AG20443 (cell line): ENCODE measurements around the gene MTNR1B.

Experiments
- DNase-seq: peaks from one replicate; pipeline ENCODE4 v3.0.0; 2012; ENCODE audit warnings: low spot score, mixed read lengths

Gene MTNR1B

DNA sequence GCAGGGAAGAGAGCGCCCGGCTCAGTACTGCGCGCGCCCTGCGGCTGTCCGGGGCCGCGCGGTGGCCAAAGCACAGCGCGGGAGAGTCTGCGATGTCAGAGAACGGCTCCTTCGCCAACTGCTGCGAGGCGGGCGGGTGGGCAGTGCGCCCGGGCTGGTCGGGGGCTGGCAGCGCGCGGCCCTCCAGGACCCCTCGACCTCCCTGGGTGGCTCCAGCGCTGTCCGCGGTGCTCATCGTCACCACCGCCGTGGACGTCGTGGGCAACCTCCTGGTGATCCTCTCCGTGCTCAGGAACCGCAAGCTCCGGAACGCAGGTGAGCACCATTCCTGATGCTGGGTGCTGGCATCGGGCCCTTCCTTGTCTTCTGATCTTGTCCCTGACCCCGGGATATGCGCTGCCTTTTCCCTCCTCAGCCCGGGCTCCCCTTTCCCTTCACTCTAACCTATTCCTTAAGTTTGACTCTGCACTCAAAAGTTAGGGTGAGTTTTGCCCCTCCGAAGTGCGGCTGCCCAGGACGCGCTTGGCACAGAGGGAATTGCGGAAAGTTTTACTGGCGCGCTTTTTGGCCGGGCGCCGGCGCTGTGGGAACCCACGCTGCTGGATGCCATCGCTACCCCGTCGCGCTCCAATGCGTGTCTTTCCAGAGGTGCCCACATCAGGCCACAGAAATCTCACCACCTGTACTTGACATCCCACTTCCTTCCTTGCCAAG is at the start of gene MTNR1B:
Gene MTNR1B, plus strand, starts transcription at position 18 of the 714 bp plus-strand sequence. Its CDS starts 75 bp downstream, at position 93.
- no peak for DNase-seq

DNA sequence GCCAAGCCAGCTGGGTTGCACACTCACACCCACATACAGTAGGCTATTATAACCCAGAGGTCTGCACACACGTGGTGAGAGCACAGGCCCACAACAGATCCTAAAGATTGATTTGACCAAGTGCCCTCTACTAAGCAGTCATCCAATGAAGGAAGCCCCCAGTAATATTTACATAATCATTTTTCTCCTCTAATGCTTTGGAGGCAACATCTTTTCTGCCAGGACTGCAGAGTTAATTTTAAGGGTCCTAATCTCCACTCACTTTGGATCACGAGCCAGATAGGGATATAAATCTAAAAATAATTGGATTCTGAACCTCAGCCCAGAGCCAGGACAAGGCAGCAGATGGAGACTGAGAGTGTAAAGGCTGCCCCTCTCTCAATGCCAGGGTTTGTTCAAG is 49.1 kb upstream of the MTNR1B start:
- DNase-seq = no peak

DNA sequence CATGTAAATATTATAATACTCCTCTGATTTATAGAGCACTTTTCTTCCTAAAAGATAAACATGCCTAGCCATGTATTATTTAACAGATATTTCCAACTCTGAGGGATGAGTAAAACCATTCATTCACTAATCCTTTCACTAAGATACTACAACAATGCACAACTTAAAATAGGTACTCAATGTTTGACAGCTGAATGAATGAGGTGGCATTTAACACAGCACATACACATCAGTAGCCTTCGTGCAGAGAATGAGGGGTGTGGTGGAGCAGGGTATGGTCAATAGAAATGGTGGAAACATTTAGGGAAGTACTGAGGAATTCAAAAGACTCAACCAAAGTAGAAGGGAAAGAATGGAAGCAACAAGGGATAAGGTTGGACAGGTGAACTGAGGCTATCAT is 46.7 kb upstream of the MTNR1B start:
- DNase-seq = no peak

DNA sequence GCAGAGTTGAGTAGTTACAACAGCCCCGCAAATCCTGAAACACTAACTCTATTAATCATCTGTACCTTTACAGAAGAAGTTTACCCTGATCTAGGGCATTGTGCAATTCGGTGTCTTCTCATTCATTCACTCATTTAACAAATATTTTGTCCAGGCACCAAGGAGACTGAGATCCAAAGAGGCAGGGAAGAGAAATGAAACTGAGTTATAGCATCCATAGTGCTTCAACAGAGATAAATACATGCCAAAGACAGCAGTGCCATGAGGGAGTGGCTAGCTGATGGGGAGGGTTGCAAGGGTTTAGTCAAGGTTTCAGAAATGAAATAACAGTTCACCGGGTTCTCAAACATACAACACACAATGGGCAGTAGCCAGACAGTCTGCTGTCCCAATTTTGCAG is 40.2 kb upstream of the MTNR1B start:
- DNase-seq = no peak

DNA sequence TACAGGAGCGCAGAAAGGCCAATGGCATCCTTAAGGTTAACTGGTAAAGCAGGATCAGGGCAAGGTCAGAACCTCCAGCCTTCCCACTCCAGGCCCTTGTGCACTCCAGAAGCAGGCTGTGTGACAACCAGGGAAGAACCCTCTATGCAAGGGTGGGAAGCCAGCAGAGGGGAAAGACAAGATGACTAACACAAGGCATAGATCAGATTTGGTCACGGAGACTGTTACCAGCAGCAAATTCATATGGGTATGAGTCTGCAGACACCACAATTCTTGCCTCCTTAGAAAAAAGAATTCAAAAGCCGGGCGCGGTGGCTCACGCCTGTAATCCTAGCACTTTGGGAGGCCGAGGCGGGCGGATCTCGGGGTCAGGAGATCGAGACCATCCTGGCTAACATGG is 39.8 kb upstream of the MTNR1B start:
- no peak for DNase-seq

DNA sequence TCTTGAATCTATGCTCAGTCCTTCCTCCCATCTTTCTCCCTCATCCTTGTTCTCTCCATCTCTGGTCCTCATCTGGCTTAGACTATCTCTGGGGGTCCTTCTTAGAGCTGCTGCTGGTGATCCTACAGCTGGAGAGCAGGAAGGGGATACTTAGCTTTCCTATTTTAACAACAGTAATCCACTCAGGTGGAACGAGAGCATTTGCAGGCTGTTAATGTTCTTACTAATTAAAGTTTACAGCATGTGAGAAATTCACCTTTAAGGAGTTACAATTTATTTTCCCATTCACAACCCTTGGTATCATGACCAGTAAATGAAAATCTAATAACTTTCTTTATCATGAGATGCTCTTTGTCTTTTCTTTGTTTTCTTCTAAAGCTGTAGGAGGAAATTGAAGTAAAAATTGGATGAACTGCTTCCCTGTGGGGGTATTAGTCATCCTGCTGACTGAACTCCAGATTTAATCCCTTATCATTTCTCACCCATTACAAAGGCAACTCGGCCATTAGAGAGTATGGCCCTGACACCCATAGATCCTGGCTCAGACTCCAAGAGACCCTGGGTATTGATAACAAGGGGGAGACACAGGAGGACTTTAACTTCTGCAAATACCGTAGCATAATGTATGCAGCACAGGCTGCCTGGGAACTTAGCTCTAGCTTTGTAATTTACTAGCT is 37.6 kb upstream of the MTNR1B start:
- no peak for DNase-seq

DNA sequence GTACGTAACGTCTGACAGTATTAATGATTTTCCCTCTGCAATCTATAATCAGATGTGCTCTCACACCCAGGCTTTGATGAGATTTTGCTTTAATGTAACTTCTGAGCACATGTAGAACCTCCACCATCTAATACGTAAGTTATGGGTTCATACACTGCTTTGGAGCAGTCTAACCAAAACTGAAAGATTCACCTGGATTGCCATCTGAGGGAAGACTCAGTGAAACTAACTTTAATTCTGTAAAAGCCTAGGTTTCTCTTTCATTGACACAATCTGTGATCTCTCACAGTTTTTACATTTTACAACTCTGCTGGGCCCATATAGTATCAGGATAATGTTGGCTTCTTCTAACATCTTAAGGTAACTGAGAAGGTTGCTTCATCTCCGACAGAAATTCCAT is 30.1 kb upstream of the MTNR1B start:
- no peak for DNase-seq

DNA sequence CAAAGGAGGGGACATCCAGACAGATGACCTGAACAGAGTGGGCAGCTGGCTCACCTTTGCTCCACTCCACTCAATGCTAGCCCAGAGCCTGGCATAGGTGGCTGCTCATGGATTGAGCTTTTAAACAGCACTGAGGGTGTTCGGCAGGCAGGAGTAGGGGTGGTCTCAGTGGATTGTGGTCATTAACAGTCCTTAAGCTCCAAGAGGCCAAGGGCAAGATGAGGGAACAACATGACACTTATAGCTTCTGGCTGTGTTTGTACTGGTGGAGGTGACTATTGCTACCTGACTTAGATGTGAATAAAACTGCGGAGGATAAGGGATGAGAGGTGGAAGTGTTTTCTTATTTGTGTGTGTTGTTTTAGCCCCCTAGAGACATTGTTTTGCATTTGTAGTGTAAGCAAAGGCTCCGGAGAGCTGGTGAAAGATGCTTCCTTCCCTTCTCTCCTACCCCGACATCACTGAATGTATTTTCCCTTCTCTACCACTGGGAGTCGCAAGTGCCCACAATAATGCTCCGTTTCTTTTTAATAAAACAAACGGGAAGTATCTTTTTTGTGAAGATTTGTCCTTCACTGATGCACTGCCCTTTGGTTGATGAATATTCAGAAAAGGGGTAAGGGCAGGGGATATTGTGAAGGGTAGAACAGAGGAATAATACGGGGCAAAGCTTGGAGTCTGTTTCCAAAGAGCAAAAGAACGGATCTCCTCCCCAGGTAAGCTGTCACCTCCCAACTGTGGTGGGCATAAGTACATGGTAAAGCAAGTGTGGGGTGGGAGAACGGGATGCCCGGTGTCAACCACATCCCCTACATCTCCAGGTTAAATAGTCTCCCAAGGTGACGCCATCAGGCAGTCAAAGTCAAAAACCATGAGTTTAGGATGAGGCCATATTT is 27.5 kb upstream of the MTNR1B start:
- DNase-seq = peak; percentile 64

DNA sequence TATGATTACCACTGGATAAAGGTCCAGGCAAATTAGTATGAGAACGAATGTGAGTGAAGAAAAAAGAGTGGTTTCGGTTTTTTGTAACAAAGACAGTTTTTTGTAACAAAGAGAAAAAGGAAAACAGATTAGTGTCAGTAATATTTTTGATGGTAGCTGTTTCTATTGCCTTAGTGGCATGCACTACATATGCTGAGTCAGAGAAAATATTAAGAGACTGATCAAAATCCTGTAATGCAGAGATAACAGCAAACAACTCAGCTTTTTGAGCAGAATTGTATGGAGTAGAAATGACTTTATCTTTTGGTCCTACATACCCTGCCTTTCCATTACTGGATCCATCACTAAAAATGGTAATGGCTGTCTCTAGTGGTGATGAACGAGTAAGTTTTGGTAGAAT is 22.7 kb upstream of the MTNR1B start:
- DNase-seq = no peak

DNA sequence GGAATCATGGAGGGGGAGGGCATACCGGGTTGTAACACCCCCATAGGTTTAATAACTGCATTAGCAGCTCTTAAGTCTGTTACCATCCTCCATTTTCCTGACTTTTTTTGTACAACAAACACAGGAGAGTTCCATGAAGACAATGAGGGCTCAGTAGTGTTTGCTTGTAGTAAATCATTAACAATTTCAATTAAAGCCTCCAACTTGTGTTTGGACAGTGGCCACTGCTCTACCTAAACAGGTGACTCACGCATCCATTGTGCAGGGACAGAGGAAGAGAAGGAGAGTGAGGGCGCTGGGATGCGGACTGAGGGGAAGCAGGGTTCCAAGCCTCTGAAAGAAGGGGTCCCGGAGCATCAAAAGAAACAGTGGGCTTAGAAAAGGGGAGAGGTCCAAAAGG is 21.3 kb upstream of the MTNR1B start:
- DNase-seq = no peak

DNA sequence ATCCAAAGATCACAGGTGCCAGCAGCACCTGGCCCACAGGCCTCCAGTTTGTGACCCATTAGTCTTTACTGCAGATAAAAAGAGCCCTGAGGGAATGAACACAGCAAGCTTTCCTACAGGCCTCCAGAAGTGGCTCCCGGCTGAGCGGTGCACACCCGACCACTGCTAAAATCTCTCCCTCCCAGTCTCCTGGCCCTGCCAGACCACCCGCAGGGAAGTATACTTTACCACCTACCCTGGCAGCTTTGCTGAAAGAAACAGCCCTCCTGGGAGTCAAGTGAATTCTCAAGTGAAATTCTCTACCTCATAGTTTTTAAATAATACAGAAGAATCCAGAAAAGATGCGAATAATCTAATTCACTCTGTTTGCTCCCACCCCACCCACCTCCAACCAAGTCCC is 15.4 kb upstream of the MTNR1B start:
- no peak for DNase-seq

DNA sequence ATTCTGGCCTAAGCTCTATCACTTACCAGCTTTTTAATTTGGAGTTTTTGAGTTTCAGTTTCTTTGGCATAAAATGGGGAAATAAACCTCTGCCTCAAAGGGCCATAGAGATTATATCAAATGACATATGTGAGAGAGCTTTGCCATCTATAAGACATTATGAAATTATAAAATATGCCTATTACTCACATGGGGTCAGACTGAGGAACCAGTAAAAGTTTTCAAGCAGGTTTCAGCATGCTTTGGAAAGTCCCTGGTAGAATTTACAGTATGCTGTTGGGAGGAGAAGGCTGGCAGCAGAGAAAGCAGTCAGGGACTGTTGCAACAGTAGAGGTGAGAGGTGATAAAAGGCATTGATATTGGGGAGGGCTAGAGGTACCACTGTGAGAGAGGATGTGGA is 13.6 kb upstream of the MTNR1B start:
- no peak for DNase-seq

DNA sequence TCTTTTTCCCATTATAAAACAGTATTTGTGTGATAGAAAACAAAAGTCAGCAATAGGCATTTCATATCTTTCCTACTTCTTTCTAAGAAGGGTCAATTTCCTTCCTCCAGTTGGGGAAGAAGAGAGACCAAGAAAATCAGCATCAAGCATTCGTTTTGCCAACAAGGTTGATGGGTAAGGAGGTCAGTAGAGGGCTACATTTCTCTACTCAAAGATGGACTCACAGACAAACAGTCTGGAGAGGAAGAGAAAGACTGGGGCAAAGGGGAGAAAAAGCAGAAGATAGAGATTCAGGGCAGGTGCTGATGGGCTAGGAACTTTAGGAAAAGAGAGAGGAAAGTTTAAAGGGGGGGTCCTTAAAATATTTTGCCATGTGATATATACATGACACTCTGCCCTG is 8.6 kb upstream of the MTNR1B start:
- DNase-seq = no peak

DNA sequence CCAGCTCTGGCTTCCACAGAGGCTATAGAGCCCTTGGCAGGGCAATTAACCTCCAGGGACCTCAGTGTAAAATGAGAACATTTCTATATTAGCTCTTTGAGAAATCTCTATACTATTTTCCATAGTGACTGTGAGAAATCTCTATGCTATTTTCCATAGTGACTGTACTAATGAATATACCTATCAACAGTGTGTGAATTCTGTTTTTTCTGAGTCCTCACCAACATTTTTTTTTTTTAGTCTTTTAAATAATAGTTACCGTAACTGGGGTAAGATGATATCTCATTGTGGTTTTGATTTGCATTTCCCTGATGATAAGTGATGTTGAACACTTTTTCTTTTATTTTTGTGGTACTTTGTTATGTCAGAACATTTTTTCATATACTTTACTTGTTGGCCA is 7.0 kb upstream of the MTNR1B start:
- DNase-seq = no peak

DNA sequence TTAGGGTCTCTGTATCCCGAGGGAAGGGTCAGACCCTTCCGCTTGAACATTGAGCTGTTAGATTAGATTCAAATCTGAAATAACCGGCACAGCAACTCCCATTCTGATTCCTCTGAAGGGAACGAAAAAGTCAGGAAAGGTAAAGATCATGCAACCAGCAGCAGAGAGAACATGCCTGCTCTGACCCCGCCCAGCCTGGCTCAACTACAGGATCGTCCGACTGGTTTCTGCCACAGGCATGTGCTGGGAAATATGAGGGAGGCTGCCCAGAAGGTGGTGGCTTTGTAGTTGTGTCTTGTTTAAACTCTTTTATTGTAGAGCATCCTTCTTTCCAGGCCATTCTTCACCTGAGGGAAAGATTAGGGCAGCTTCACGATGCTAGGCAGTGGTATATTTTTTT is 5.0 kb upstream of the MTNR1B start:
- DNase-seq = no peak

DNA sequence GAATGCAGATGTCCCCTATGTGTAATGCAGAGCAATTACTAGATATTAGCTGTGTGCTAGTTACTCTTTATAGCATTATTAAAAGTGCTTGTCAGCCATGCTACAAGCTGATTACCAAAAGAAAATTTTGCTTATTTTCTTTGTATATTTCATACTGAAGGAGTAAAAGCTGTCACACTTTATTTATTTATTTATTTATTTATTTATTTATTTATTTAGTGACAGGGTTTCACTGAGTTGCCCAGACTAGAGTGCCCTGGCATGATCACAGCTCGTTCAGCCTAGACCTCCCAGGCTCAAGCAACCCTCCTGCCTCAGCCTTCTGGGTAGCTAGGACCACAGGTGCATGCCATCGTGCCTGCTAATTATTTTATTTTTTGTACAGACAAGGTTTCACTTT is 4.3 kb upstream of the MTNR1B start:
- no peak for DNase-seq

DNA sequence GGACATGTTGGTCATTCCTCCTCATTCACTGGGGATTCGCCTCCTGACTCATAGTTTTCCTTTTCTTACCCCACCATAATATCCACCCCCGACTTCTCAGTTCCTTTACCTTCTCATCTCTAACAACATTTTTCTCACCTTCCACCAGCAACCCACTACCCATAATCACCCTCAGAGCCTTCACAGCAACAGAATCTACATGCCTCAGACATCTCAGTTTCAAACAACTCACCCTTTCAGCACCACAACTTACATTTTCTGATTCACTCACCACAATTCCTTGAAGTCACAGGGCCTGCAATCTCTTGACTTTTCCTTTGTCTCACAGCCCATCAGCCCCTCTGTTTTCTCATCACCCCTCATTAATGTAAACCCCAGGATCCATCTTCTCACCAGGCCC is 2.3 kb upstream of the MTNR1B start:
- DNase-seq = no peak

DNA sequence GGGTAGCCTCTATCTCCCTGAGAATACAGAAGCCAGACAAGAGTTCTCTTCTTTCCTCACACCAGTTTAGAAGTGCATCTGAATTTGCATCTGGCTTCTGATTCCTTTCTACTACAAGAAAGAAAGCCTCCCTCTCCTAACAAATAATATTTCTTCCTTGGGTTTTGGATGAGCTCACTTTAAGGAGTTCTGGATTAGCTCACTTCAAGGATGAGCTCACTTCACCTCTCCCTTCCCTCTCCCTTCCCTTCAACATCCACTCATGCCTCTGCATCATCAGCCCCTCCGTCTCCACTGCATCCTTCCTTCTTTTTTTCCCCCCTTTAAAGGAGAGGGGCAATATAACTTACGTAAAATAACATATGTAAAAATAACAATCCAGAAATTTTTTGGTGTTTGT is 1.6 kb upstream of the MTNR1B start:
- DNase-seq = no peak

DNA sequence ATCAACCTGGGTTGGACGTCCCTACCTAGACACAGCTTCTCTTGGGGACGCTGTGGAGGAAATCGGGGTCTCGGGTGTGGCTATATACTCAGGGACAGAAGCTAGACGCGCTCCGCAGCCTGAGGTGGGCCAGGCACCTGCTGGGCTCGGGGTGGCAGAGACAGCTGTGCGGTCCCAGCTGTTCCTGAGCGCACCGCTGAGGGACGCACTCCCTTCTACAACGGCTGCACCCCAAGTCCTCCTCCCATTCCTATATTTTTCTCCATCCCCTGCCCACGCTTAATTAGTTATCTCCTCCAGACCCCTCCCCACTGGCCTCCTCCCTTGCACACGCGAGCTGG is 188 bp upstream of the MTNR1B start:
- no peak for DNase-seq

DNA sequence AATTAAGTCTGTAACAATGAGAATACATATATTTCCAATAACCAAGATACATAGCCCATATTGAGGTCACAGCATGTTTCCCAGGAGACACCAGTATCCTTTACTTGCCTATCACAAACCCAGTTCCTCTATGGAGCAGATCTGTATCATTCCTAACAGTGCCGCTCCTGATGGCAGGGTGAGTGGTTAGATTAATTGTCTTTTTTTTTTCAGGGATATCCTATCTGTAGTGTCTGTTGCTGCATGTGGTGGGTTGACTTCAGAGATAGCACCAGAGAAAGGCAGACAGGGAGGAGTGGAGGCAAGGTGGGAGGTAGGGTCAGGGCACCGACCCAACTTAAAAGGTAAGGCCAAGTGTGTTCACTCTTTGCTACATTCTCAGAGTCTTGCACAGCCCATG is 2.8 kb downstream of the MTNR1B start:
- DNase-seq = no peak

DNA sequence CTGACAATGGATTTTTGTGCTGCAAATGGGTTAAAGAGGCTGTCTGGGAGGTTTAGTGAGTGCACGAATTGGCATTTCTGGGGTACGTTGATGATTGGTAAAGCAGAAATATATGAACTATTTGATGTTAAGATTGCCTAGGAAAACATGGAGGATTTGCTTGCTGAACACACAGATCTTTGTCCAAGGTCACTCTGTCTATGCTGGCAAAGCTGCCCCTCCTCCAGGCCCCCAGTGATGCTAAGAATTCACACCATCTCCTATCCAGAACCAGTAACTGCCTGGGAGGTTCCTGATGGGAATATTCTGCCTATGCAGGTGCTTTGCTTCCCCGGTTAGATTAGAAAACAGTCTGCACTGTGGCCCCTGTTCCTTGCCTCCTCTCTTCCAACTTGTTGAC is 5.8 kb downstream of the MTNR1B start:
- no peak for DNase-seq

DNA sequence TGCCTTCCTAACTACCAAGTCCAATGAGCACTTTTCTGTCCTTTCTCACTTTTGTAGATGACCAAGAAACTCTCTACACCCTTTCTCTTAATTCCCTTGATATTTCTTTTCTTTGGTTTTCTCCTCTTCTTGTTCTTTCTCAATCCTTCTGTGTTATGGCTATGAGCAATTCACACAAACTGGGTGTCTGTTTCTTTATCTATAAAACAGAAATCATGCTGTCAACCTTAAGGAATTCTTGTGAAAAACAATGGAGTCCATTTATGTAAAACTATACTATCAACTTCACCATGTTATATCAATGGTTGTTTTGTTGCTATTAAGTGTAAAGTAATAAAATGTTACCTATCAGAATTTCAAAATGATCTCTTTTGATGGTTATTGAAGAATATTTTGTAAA is 7.2 kb downstream of the MTNR1B start:
- DNase-seq = no peak

DNA sequence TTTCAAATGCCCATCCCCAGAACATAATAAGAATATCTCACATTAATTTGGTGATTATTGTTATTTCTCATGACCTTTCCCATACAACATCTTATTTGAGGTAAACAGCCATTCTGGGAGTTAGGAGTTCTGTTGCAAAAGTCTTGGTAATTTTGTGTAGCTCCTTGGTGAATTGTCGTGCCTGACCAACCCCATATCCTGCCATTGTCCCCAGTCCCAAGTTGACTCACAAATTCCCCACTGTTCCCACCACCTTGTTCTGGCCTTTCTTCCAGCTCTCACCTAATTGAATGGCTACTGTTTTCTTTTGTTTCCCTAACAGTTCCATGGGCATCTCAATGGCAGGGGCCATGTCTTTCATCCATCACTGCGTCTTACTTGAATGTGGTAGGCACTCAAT is 8.0 kb downstream of the MTNR1B start:
- no peak for DNase-seq
